OCI-LY7 (cell line): ENCODE data around the gene ATXN1.

ENCODE experiments used
- EZH2phosphoT487 ChIP-seq: fragments of 200-600 bp; sonication (generic); IDR thresholded peaks from 2 replicates; pipeline ENCODE4 v1.6.1; 2018; ENCODE audit warnings: low read depth, borderline replicate concordance, mild to moderate bottlenecking, mixed run types, antibody characterized with exemption, low read length, moderate library complexity, mixed read lengths
- TF ChIP-seq, protein P1 (sequence below): fragments of 200-600 bp; sonication (generic); conservative IDR thresholded peaks from 2 replicates; pipeline ENCODE4 v1.5.1; 2014; ENCODE audit warnings: mild to moderate bottlenecking, antibody characterized with exemption, low read length, moderate library complexity, mixed read lengths

DNA sequence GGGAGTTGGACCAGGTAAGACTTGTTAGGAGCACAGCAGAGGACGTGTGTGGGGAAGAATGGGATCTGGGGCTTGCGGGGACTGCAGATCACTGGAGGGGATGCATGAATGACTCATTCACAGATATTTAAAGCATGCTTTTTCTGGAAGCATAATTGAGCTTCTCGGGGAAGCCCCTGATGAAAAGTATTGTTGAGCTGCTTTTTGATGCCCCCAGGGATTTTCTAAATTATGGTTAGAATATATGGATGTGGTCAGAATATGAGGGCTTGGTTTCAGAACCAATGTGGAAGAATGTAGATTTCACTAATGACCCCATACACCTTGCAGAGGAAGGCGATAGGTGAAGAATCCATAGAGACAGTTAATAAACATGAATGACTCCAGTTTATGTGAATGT is 486.8 kb downstream of the ATXN1 start:
- TF ChIP-seq, protein P1, sequence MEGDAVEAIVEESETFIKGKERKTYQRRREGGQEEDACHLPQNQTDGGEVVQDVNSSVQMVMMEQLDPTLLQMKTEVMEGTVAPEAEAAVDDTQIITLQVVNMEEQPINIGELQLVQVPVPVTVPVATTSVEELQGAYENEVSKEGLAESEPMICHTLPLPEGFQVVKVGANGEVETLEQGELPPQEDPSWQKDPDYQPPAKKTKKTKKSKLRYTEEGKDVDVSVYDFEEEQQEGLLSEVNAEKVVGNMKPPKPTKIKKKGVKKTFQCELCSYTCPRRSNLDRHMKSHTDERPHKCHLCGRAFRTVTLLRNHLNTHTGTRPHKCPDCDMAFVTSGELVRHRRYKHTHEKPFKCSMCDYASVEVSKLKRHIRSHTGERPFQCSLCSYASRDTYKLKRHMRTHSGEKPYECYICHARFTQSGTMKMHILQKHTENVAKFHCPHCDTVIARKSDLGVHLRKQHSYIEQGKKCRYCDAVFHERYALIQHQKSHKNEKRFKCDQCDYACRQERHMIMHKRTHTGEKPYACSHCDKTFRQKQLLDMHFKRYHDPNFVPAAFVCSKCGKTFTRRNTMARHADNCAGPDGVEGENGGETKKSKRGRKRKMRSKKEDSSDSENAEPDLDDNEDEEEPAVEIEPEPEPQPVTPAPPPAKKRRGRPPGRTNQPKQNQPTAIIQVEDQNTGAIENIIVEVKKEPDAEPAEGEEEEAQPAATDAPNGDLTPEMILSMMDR, result no peak
- no peak for TF ChIP-seq EZH2phosphoT487
